Neural cell (in vitro differentiated cells): ENCODE data around the gene L2HGDH. TPM values are rescaled to one million over a fixed set of nuclear protein-coding genes. Genes with fewer than 3 reads are reported as not detected.

ENCODE experiments used
- H2AFZ ChIP-seq: fragments of 200-600, 300-800 bp; sonication (generic), shearing (Covaris generic); 2 replicates; pipeline ENCODE4 v1.6.0; 2014; ENCODE audit warnings: low read depth, mild to moderate bottlenecking, antibody characterized with exemption, low read length, moderate library complexity
- H3F3A ChIP-seq: fragments of 200-600 bp; shearing (Covaris generic); 2 replicates; pipeline ENCODE4 v1.6.1; 2016; ENCODE audit warnings: mild to moderate bottlenecking, moderate library complexity, mixed read lengths, antibody characterized with exemption, low read length; ENCODE audit not compliant: insufficient read depth, poor library complexity, severe bottlenecking
- H3K27ac ChIP-seq: fragments of 200-600, 300-800 bp; sonication (generic), shearing (Covaris generic); 2 replicates; pipeline ENCODE4 v1.5.1; 2014; ENCODE audit warnings: mild to moderate bottlenecking, low read length, moderate library complexity
- H3K27me3 ChIP-seq: fragments of 300-800, 200-600 bp; sonication (generic), shearing (Covaris generic); 2 replicates; pipeline ENCODE4 v1.6.0; 2014; ENCODE audit warnings: mild to moderate bottlenecking, low read depth, low read length, moderate library complexity; ENCODE audit not compliant: insufficient read depth
- H3K36me3 ChIP-seq: fragments of 300-800, 200-600 bp; sonication (generic), shearing (Covaris generic); 2 replicates; pipeline ENCODE4 v1.5.1; 2014; ENCODE audit warnings: mild to moderate bottlenecking, antibody characterized with exemption, low read length, moderate library complexity; ENCODE audit not compliant: insufficient read depth
- H3K4me2 ChIP-seq: fragments of 300-800, 200-600 bp; sonication (generic), shearing (Covaris generic); 2 replicates; pipeline ENCODE4 v1.6.0; 2014; ENCODE audit warnings: mild to moderate bottlenecking, low read length
- H3K4me3 ChIP-seq: fragments of 300-800, 200-600 bp; sonication (generic), shearing (Covaris generic); 2 replicates; pipeline ENCODE4 v1.5.1; 2014; ENCODE audit warnings: mild to moderate bottlenecking, low read length, moderate library complexity
- H3K79me2 ChIP-seq: fragments of 200-600 bp; shearing (Covaris generic); replicated peaks from 2 replicates; pipeline ENCODE4 v1.6.0; 2014; ENCODE audit warnings: mild to moderate bottlenecking, low read length, moderate library complexity; ENCODE audit not compliant: insufficient read depth
- H3K9ac ChIP-seq: fragments of 300-800, 200-600 bp; sonication (generic), shearing (Covaris generic); 2 replicates; pipeline ENCODE4 v1.6.1; 2016; ENCODE audit warnings: mild to moderate bottlenecking, low read length, mixed read lengths
- H3K9me2 ChIP-seq: fragments of 200-600 bp; shearing (Covaris generic); 2 replicates; pipeline ENCODE4 v1.6.1; 2016; ENCODE audit warnings: mild to moderate bottlenecking, low read length, mixed read lengths; ENCODE audit not compliant: insufficient read depth
- H3K9me3 ChIP-seq: fragments of 200-600, 300-800 bp; sonication (generic), shearing (Covaris generic); 2 replicates; pipeline ENCODE4 v1.6.1; 2016; ENCODE audit warnings: mild to moderate bottlenecking, mixed run types, low read length, moderate library complexity, mixed read lengths
- H4K20me1 ChIP-seq: fragments of 200-600 bp; shearing (Covaris generic); 2 replicates; pipeline ENCODE4 v1.6.1; 2016; ENCODE audit warnings: mild to moderate bottlenecking, mixed run types; ENCODE audit not compliant: insufficient read depth
- EP300 ChIP-seq: fragments of 450-650 bp; conservative IDR thresholded peaks from 2 replicates; pipeline ENCODE4 v1.6.1; 2014; ENCODE audit warnings: antibody characterized with exemption, mild to moderate bottlenecking, moderate library complexity; ENCODE audit not compliant: poor library complexity, severe bottlenecking
- EZH2 ChIP-seq: fragments of 200-600, 300-800 bp; shearing (Covaris generic), sonication (generic); IDR thresholded peaks from 2 replicates; pipeline ENCODE4 v1.6.1; 2014; ENCODE audit warnings: antibody characterized with exemption, low read length, borderline replicate concordance, mild to moderate bottlenecking; ENCODE audit not compliant: insufficient read depth, poor library complexity, severe bottlenecking
- MXI1 ChIP-seq: fragments of 450-650 bp; conservative IDR thresholded peaks from 2 replicates; pipeline ENCODE4 v1.6.1; 2014; ENCODE audit warnings: antibody characterized with exemption, mild to moderate bottlenecking; ENCODE audit not compliant: poor library complexity, severe bottlenecking
- POLR2AphosphoS5 ChIP-seq: IDR thresholded peaks from 2 replicates; pipeline ENCODE4 v1.6.1; 2012
- RAD21 ChIP-seq: fragments of 450-650 bp; conservative IDR thresholded peaks from 2 replicates; pipeline ENCODE4 v1.6.1; 2014; ENCODE audit warnings: antibody characterized with exemption, mild to moderate bottlenecking, moderate library complexity
- SMC3 ChIP-seq: fragments of 450-650 bp; conservative IDR thresholded peaks from 2 replicates; pipeline ENCODE4 v1.6.1; 2014; ENCODE audit warnings: antibody characterized with exemption, mild to moderate bottlenecking, moderate library complexity; ENCODE audit not compliant: poor library complexity
- TAF1 ChIP-seq: IDR thresholded peaks from 2 replicates; pipeline ENCODE4 v1.6.1; 2012; ENCODE audit warnings: low read depth
- polyA plus RNA-seq: library from polyadenylated mRNA; depleted of rRNA; stranded (reverse); fragments of >200 nt; gene quantifications from 2 replicates; pipeline ENCODE4 v1.2.3, GENCODE V29; 2014
- TF ChIP-seq, protein P1 (sequence below): IDR thresholded peaks from 2 replicates; pipeline ENCODE4 v1.6.1; 2012; ENCODE audit warnings: borderline replicate concordance
- TF ChIP-seq, protein P2 (sequence below): fragments of 450-650 bp; IDR thresholded peaks from 2 replicates; pipeline ENCODE4 v1.5.1; 2014; ENCODE audit warnings: antibody characterized with exemption, mild to moderate bottlenecking, moderate library complexity; ENCODE audit not compliant: poor library complexity, severe bottlenecking

L2HGDH gene
- polyA plus RNA-seq, 1 donor from 2014 or later: 8.9 TPM

DNA sequence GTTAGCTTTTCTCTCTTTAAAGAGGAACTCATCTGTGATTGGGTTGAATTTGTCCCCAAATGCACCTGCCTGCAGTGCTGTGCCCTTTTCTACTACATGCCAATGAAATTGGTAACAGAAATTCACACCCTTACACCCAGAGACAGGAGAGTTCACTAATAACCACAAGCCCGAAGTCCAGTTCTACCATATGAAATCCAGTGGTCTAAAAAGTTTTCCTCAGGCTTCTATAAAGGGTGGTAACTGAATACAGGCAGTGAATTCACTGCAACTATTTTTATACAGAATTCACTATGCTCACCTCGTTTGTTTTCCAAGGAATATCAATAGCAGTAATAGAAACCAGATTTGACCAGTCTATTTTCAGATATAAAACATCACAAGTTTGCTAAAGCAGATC lies 49.2 kb downstream of the L2HGDH start:
- no peaks in the 10 kb centered on the region for H3K27me3 ChIP-seq
- H3K4me3 ChIP-seq: peak overlapping the region; percentile 25
- H3F3A ChIP-seq: no peaks in the 10 kb centered on the region
- no peaks in the 10 kb centered on the region for H4K20me1 ChIP-seq
- H3K9me2 ChIP-seq: no peaks in the 10 kb centered on the region
- no peaks in the 10 kb centered on the region for H3K9me3 ChIP-seq
- TF ChIP-seq, protein P1, sequence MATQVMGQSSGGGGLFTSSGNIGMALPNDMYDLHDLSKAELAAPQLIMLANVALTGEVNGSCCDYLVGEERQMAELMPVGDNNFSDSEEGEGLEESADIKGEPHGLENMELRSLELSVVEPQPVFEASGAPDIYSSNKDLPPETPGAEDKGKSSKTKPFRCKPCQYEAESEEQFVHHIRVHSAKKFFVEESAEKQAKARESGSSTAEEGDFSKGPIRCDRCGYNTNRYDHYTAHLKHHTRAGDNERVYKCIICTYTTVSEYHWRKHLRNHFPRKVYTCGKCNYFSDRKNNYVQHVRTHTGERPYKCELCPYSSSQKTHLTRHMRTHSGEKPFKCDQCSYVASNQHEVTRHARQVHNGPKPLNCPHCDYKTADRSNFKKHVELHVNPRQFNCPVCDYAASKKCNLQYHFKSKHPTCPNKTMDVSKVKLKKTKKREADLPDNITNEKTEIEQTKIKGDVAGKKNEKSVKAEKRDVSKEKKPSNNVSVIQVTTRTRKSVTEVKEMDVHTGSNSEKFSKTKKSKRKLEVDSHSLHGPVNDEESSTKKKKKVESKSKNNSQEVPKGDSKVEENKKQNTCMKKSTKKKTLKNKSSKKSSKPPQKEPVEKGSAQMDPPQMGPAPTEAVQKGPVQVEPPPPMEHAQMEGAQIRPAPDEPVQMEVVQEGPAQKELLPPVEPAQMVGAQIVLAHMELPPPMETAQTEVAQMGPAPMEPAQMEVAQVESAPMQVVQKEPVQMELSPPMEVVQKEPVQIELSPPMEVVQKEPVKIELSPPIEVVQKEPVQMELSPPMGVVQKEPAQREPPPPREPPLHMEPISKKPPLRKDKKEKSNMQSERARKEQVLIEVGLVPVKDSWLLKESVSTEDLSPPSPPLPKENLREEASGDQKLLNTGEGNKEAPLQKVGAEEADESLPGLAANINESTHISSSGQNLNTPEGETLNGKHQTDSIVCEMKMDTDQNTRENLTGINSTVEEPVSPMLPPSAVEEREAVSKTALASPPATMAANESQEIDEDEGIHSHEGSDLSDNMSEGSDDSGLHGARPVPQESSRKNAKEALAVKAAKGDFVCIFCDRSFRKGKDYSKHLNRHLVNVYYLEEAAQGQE: no peak
- no peak for TF ChIP-seq POLR2AphosphoS5
- no peak for TF ChIP-seq TAF1
- TF ChIP-seq EP300: no peak
- no peak for TF ChIP-seq SMC3
- TF ChIP-seq MXI1: no peak
- no peak for TF ChIP-seq EZH2
- TF ChIP-seq, protein P2, sequence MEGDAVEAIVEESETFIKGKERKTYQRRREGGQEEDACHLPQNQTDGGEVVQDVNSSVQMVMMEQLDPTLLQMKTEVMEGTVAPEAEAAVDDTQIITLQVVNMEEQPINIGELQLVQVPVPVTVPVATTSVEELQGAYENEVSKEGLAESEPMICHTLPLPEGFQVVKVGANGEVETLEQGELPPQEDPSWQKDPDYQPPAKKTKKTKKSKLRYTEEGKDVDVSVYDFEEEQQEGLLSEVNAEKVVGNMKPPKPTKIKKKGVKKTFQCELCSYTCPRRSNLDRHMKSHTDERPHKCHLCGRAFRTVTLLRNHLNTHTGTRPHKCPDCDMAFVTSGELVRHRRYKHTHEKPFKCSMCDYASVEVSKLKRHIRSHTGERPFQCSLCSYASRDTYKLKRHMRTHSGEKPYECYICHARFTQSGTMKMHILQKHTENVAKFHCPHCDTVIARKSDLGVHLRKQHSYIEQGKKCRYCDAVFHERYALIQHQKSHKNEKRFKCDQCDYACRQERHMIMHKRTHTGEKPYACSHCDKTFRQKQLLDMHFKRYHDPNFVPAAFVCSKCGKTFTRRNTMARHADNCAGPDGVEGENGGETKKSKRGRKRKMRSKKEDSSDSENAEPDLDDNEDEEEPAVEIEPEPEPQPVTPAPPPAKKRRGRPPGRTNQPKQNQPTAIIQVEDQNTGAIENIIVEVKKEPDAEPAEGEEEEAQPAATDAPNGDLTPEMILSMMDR: no peak
- no peak for TF ChIP-seq RAD21
- H3K79me2 ChIP-seq: no peaks in the 10 kb centered on the region
- H3K27ac ChIP-seq: peak overlapping the region; percentile 64
- no peak overlapping the region for H2AFZ ChIP-seq
- H3K36me3 ChIP-seq: no peaks in the 10 kb centered on the region
- H3K9ac ChIP-seq: peak overlapping the region; percentile 6
- H3K4me2 ChIP-seq: peak overlapping the region; percentile 24

DNA sequence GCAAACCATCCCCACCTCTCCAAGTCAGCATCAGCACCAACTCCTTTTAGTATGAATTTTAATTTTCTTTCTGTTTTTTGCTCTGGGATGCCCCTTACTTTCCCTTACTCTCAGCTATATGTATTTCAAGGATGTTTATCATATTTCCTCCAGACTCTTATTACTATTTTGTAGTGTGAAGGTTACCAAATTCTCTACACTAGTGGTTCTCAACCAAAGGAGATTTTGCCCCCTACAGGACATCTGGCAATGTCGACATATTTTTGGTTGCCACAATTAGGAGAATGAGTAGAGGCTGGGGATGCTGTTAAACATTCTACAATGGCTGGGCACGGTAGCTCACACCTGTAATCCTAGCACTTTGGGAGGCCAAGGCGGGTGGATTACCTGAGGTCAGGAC lies 51.5 kb downstream of the L2HGDH start:
- H3K27ac ChIP-seq: no peak overlapping the region
- no peaks in the 10 kb centered on the region for H3K27me3 ChIP-seq
- no peaks in the 10 kb centered on the region for H3K79me2 ChIP-seq
- H4K20me1 ChIP-seq: no peaks in the 10 kb centered on the region
- H3K4me3 ChIP-seq: no peak overlapping the region
- no peaks in the 10 kb centered on the region for H3K9me3 ChIP-seq
- no peaks in the 10 kb centered on the region for H3K9me2 ChIP-seq
- no peaks in the 10 kb centered on the region for H3F3A ChIP-seq
- no peak overlapping the region for H3K9ac ChIP-seq
- TF ChIP-seq EP300 (no peak), MXI1 (no peak), RAD21 (no peak), EZH2 (no peak), POLR2AphosphoS5 (no peak), TAF1 (no peak), SMC3 (no peak)
- TF ChIP-seq, protein P2: no peak
- TF ChIP-seq, protein P1: no peak
- no peak overlapping the region for H3K4me2 ChIP-seq
- no peak overlapping the region for H2AFZ ChIP-seq
- no peaks in the 10 kb centered on the region for H3K36me3 ChIP-seq
